Gastrocnemius medialis (tissue), 4 donors: Measurements from ENCODE around the gene TRMT11.

ENCODE experiments used
- CTCF ChIP-seq, 5 experiments: fragments of 450-650 bp in 3 of 5; fragments of 200-600 bp in 2 of 5; sonication (generic) in 2 of 5; IDR thresholded peaks in 4 of 5; conservative IDR thresholded peaks in 1 of 5; 1 replicate in 4 of 5; 2 replicates in 1 of 5; pipeline ENCODE4 v1.5.1; 2016 to 2019; ENCODE audit warnings: antibody characterized with exemption in 5 of 5, mild to moderate bottlenecking in 3 of 5, moderate library complexity in 3 of 5
- POLR2A ChIP-seq, 2 donors: fragments of 450-650 bp; IDR thresholded peaks; one replicate each; pipeline ENCODE4 v1.6.1; 2017; ENCODE audit warnings: antibody characterized with exemption in 2 of 2, mild to moderate bottlenecking in 2 of 2, moderate library complexity in 2 of 2

- TF ChIP-seq CTCF (IDR thresholded peaks at IDR 0.05 in 4 of 5, conservative IDR thresholded peaks at IDR 0.05 in 1 of 5) (peak; percentile 97 to 99 (median 98)), POLR2A (IDR thresholded peaks at IDR 0.05) (peak; percentile 59 to 62)
These were observed 29.6 kb upstream of the TRMT11 start, which contains the start of gene HINT3 for GRCh38 chr6:125956506-125957390.
